GM21619 (cell line): ENCODE measurements around the gene CASP3.

Source experiments
- ATAC-seq: cut with Tn5 transposase; IDR thresholded peaks from one replicate; pipeline ENCODE4 v1.9.1; 2021; ENCODE audit not compliant: unreplicated experiment

CASP3 gene

GRCh38 chr4:184649026-184649970 is at the start of gene CASP3, which contains the start of gene PRIMPOL:
TSS of gene CASP3 (minus strand) at chr4:184649447. CDS start at chr4:184638453, 10,994 bp downstream.
TSS of gene PRIMPOL (plus strand) at chr4:184649738. CDS start at chr4:184657141, 7,403 bp downstream.
- peak; percentile 80 for ATAC-seq

GRCh38 chr4:184697956-184698355 is 48.7 kb upstream of the CASP3 start:
- ATAC-seq: no peak

- ATAC-seq: no peak
These were observed 46.1 kb upstream of the CASP3 start for GRCh38 chr4:184695178-184695896.

- ATAC-seq: no peak
These were observed 45.2 kb upstream of the CASP3 start for GRCh38 chr4:184694412-184694956.

- ATAC-seq: no peak
These were observed 43.8 kb upstream of the CASP3 start for GRCh38 chr4:184693056-184693455.

GRCh38 chr4:184689681-184690080 is 40.4 kb upstream of the CASP3 start:
- no peak for ATAC-seq

GRCh38 chr4:184688447-184688846 is 39.2 kb upstream of the CASP3 start:
- no peak for ATAC-seq

GRCh38 chr4:184688005-184688404 is 38.8 kb upstream of the CASP3 start:
- no peak for ATAC-seq

GRCh38 chr4:184684491-184685189 is 35.4 kb upstream of the CASP3 start:
- ATAC-seq: no peak

GRCh38 chr4:184681916-184682315 is 32.7 kb upstream of the CASP3 start:
- ATAC-seq: no peak

- ATAC-seq: no peak
These were observed 31.5 kb upstream of the CASP3 start for GRCh38 chr4:184680698-184681097.

GRCh38 chr4:184675821-184676492 is 26.7 kb upstream of the CASP3 start:
- ATAC-seq: no peak

- ATAC-seq: no peak
These were observed 25.8 kb upstream of the CASP3 start for GRCh38 chr4:184675018-184675417.

- no peak for ATAC-seq
These were observed 24.8 kb upstream of the CASP3 start for GRCh38 chr4:184674011-184674410.

GRCh38 chr4:184672741-184673140 is 23.5 kb upstream of the CASP3 start:
- ATAC-seq: no peak

- no peak for ATAC-seq
These were observed 21.9 kb upstream of the CASP3 start for GRCh38 chr4:184671101-184671500.

- no peak for ATAC-seq
These were observed 20.0 kb upstream of the CASP3 start for GRCh38 chr4:184669251-184669650.

GRCh38 chr4:184668511-184669114 is 19.4 kb upstream of the CASP3 start:
- ATAC-seq: no peak

GRCh38 chr4:184668096-184668495 is 18.8 kb upstream of the CASP3 start:
- ATAC-seq: no peak

- ATAC-seq: no peak
These were observed 17.4 kb upstream of the CASP3 start for GRCh38 chr4:184666670-184667069.
